HG02623 (cell line): ENCODE data around the gene ADAMTS17.

ENCODE experiments used
- ATAC-seq: cut with Tn5 transposase; IDR thresholded peaks from one replicate; pipeline ENCODE4 v1.9.1; 2021; ENCODE audit warnings: moderate library complexity; ENCODE audit not compliant: unreplicated experiment

The ADAMTS17 gene

DNA sequence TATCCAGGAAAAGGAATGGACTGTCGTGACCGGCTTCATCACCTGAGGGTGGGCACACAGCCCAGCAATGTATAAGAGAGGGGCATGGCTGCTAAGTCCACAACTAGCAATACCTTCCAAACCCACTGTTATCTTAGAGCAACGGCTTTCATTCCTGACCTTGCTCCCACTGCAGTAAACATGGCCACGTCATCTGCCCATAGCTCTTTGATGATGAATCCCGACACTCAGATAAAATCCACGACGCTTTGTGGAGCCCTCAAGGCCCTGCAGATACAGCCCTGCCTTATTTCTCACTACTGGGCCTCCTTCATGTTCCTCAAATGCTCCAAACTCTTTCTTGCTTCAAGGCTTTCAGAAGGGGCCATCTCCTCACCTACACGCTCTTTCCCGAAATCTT, 114.0 kb downstream of the ADAMTS17 start:
- ATAC-seq, result no peak

DNA sequence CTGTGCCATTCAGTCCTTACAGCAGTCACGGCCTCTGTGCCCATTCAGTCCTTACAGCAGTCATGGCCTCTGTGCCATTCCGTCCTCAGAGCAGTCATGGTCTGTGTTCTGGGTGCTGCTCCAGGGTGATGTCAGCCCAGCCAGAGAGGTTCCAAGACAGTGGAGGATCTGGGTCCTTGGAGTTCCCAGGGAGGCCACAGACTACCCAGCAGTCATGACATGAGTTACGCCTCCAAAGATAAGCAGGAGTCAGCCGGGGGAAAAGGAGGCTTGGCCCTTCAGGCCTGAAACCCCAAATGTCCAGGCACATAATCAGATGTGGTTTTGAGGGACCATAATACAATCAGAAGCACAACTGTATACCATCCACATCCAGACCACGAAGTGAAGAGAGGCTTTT, 115.7 kb downstream of the ADAMTS17 start:
- no peak for ATAC-seq

DNA sequence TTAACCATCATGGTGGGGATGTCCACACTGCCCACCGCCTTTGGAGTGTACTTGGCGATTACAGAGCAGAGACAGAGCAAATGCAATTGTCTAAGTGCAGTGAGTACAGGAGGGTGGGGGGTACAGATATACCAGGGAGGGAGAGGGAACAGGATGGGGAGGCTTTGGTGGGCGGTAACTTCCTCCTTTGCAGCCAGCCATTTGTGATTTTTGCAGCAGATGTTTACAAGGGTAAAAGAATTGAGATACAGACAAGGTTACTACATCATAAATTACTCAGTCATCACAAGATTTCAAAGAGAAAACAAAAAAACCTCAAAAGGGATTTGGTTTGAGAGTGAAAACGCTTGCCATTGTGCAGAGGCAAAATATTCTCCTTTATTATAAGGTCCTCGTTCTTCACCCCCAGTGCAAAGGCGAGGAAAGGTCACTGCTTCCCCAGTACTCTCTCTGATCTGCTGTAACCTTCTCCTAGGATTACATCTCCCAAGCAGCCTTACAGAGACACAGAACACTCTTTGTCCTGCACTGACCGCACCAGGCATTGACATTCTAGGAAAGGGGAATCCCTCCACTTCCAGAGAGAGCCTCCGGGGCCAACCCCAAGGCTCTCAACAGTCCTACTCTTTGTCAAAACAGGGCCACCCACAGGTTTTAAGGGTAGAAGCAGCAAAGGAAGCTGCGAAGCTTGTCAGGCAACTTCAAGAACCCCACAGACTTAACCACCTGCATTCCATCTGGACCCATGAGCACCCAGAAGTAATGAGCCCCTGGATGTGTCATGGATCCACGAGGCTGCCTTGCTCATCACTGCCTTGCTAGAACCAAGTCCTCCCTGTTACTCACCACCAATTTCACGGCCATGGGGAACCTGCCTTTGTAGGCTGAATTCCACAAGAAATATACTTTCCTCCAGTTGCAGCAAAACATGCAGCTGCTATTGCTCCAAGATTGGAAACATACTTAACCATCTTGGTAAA, 117.3 kb downstream of the ADAMTS17 start:
- no peak for ATAC-seq

DNA sequence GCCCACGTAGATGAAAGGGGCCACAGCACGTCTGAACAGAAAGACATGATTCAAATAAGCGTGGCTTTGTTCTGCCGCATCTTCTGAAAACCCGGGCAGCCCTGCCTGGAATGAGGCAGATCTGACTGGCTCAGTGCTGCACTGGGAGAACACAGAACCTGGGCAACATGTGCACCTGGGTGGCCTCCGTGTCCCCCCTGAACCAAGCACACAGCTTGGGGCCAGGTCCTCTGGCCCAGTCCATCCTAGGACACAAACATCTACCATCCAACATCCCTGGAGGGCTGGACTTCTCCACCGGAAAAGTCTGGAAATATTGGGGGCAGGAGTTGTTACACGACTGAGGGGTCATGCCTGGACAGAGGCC, 119.4 kb downstream of the ADAMTS17 start:
- ATAC-seq, result no peak

DNA sequence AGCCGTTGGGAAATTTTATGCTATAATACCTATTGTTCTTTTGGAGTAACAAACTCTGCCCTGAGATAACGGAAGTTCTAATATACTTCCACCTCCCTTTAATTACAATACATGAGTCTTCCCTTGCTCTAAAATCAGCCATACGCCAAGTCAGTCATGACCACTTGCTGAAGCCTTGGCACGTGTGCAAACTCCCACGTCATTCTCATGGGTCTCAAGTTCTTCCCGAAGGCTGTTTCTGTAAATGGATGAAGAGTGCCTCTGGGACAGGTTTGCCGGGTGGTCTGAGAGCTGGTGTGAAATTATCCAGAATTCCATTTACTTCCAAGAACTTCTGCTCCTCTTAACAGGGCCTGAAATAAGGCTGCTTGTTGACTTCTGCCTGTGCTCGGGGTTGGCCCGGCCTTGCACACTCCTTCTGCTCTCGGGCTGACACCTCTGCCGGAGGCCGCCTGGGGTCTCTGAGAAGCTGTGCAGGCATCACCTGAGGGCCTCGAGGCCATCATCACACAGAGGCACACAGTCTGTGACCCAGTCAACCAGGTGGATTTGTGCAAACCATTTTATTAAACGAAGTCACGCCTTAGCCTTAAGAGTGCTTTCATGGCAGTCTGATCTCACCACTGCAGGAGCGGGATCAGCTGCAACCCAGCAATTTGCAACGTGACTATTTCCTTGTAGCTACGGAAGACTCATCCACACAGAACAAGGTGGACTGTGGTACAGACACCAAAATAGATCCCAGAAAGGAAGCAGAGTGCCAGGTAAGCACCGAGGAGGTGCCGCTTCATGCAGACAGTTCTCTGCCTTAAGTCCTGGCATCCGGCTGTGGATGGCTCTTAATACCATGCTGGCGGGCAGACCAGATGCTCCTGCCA, 120.1 kb downstream of the ADAMTS17 start:
- no peak for ATAC-seq

DNA sequence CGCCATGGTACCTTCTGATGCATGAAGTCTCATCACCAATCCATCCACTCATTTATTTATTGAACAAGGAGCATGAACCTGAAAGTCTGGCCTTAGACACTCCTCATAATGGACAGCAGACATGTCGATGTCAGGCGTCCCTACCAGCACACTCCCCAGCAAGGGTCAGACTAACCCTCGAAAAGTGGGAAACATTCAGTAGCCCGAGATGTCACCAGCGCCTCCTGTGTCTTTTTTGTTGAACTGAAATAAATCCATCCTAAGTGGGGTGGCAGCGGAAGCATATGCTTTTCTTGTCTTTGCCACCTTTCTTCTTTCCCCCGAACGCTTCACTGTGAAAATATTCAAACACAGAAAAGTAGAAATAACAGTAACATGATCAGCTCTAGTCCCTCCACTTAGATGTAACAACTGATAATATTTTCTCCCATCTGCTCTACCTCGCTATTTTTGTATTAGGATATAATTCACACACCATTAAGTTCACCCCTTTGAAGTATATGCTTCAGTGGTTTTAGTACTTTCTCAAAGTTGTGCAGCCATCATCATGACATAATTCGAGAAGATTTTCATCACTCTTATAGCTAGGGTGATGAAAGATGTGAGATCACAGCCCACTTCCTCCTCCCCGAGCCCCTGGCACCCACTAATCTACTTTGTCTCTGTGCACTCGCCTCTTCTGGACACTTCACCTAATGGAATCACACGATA, 121.6 kb downstream of the ADAMTS17 start:
- no peak for ATAC-seq

DNA sequence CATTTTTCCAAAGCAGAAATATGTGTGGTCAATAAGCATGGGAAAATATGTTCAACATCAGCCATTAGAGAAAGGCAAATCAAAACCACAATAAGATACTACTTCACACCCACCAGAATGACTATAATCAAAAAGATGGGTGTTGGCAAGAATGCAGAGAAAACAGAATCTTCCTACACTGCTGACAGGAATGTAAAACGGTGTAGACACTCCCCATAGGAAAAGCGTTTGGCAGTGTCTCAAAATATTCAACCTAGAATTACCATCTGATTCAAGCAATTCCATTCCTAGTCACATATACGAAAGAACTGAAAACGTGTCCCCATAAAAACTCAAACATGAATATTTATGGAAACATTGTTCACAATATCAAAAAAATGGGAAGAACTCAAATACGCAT, 123.3 kb downstream of the ADAMTS17 start:
- no peak for ATAC-seq

DNA sequence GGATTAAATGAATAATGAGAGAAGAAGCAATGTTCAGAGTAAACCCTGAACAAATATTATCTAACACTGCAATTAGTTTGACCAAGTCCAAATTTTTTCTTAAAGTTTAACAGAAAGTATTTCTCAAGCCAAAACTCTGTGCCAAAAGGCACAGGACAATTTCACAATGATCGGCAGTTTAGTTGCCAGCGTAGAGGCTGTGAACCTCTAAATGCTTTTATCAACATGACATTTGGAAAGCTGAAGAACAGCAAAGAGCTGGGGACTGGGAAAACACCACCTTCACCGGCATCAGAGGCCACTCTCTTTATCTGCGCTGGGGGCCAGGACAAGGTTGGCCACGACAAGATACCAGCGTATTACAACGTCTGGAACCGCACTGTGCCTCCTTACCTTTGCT, 125.6 kb downstream of the ADAMTS17 start:
- ATAC-seq, result no peak

DNA sequence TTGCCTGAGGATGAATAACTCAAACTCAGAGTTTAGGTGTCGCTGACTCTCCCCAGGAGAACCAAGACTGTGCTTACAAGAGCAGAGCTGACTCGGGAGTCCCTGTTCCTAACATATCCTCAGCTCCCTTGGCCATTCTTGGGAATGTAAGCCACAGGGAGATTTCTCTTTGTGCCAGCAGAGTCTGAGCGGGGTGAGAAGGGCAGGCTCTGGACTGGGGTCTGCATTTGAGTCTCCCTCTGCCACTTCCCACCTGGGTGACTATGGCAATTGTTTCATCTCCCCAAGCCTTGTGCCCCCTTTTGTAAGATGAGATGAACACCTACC, 126.0 kb downstream of the ADAMTS17 start:
- ATAC-seq, result no peak

DNA sequence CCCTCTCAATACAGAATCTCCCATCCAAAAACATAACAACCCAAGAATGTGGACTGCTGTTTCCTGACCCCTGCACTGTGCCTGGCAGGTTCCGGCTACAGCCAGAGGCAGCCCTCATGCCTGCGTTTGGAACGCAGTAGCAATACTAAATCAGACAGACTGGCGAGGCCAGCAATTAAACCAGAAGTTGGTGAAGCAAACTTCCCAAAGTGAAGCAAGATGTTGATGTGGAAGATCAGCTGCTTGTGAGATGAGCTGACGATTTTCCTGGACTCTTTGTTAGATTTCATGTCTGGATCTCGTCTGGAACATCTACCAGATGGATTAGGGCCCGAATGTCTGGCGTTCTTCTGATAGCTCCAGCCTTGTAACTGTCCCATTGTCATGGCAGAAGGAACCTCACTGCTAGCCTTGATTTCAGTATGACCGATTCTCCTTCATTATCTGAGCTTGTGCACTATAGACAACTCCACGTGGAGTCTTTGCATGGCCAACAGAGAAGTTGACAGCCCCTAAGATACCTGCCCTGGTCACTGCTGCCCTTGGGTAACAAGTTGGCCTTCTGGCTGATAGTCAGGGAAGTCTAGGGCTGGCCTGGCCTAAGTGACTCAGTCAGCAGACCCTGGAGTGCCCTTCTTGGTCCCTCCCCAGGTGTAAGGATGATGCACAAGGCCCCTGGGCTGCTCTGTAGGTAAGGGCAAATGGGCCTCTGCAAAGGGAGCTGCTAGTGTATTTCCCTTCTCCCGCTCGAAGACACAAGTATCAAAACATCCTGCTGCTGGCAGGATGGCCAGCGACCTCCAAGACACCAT, 126.5 kb downstream of the ADAMTS17 start:
- ATAC-seq, result no peak

DNA sequence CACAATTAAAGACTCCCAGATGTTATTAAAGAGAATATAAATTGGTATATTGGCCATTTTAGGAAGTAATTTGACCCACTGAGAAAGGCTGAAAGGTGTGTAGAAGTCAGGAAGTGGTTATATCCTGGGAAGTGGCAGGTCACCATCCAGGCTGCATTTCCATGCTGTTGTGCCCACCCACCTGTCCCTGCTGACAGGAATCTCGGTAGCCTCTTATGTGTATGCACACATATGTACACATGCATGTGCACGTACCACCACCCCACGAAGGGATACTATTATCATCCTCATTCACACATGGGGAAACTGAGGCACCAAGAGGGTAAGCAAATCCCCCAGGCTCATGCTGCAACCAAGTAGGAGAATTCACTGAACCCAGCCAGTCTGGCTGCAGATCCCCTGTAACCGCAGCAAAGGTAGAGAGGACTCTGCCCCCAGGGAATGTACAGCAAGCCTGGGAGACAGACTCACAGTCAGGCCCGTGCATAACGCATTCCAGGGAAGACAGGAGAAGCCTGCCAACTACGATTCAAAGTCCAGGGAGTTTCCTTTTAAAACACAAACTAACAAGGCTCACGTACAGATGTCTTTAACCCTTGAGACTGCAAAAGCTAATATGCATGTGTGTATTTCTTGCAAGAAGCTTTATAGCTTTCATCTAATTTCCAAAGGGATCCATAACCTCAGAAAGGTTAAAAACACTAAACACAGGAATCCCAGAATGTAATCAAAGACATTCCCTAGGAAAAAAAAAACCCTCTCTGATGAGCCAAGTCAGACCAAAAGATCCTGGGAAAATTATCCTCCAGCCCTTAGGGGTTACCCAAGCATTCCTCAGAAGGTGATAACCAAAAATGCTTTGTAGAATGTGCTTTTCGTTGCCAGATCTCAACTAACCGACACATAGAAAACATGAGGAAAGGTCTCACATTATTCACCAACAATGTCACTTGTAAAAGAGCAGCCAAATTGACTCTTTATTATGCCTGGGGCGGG, 129.6 kb downstream of the ADAMTS17 start:
- no peak for ATAC-seq

DNA sequence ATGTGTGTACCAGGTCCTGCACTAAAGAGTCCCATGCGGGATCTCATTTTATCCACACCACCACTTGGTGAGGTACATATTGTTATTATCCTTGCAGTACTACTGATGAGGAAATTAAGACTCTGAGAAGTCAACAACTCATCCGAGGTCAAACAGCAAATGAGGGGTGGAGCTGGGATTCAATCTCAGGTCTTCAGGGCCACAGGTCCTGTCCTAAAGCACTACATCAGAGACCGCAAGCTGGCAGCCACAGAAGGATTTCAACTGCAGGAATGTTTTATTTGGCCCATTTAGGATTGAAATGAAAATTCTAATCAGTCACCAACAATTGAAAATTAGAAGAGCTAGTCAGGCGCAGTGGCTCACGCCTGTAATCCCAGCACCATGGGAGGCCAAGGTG, 131.4 kb downstream of the ADAMTS17 start:
- ATAC-seq, result no peak

DNA sequence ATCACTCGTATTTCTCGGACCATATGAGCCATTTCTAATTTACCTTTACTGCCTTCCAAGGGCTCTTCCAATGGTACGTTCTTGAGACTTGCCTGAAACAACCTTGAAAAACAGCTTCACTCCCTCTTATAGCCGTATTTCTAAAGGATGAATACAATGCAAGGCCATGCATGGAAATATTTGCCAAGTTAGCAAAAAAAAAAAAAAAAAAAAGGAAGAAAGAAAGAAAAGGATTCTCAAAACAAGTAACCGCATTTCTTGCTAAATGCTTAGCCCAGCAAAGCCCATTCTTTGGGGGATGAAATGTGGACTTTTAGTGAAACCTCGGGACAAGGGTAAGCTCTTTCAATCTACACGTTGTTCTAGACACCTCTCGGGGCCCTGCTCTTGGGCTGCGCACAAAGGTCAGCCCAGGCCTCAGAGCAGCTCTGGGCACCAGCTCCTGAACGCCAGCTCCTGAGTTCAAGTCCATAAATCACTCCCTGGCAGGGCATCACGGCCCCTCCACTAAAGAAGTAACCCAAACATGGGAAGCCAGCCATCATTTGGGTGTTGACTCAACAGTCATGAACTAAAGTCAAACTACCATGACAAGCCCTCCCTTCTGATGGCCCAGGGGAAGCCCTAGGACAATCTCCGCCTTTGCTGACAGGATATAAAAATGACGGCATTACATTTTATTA, 132.7 kb downstream of the ADAMTS17 start:
- ATAC-seq, result no peak

DNA sequence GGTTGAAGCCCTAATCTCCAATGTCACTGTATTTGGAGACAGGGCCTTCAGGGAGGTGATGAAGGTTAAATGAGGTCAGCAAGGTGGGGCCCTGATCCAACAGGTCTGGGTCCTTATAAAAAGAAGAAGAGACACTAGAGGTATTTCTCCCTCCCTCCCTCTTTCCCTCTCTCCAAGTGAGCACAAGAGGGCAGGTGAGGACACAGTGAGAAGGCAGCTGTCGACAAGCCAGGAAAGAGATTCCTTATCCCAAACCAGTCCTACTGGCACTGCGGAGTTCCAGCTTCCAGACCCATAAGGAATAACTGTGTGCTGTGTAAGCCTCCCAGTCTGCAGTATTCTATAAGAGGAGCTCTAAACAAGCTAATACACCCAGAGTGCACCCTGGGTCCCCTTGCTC, 134.7 kb downstream of the ADAMTS17 start:
- ATAC-seq, result no peak

DNA sequence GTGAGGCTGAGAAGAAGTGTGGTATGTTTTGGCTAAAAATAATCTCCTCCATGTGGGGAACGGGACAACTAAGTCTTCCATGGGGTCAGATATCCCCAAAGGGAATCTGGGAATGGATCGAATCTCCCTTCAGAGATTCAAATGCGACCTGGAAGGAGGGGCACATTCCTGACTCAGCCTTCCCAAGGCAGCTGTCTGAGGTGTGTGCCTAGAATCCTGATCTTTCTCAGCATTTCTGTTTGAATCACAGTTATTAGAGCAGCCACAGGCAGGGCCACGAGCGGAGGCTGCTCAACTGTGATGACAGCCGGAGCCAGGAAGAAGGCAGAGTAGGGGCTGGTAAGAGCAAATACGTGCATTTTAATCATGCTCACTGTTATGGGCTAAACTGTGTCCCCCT, 135.1 kb downstream of the ADAMTS17 start:
- ATAC-seq, result no peak

DNA sequence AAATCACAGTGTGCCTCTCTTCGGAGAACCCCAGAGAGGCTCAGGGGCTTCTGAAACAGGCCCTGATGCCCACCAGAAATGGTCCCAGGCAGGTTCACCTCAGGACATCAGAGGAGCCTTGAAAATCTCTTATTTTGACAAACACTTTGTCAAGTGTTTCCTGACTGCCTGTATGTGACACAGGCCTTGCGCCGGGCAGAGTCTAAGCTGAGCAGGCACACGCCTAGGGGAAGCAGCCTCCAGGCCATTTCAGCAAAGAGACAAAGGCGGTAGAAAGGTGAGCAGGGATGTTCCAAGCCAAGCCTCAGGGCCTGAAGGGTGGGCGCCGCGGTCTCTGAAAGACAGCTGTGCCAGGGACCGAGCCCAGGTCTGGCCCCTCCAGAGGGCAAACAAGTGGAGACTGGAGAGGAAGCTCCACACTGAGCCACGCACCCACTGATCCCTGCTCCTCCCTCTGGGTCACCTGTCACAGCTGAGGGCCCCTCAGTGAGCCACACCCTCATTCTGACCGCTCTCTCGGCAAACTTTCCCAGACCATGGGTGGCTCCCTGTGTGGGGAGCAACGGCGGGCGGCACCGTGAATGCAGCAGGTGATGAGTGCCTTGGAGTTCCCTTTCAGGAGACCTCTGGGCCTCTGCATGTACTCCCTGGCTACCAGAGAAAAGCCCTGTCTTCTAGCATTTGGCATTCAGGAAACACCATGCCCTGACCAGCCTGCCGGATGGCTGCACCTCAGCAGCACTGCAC, 136.1 kb downstream of the ADAMTS17 start:
- no peak for ATAC-seq

DNA sequence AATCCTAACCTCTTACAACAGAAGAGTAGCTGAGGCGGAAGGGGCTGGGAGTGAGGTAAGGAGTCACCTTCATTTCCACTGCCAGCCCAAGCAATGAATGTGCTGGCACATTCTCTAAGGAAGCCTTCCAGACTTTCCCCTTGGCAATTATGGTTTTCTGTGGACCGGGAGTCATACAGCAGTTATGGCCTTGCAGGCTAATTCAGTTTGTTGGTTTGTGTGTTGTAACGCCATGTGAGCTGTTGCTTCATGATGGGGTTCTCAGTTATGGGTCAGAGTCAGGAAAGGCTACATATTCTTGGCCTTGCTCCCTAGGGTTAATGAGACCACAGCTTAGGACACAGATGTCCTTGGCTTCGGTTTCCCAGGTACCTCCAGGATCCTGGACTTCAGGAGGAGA, 137.0 kb downstream of the ADAMTS17 start:
- no peak for ATAC-seq

DNA sequence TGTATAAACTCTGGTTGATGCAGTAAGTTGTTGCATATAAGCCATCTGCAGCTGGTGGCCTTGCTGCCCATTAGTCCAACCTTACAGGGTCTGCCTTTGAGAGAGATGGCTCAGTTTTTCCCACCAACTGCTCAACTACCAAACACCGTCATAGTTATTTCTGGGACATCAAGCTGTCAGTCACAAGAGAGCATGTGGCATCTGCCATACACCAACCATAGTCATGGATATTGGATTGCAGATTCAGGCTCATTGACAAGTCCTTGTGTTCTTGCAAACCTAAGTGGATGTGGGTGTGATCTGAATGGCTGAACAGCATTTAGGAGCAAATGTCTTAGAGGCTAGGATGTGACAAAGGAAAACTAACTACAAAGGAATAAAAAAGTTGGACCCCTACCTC, 137.6 kb downstream of the ADAMTS17 start:
- ATAC-seq, result no peak
